Large intestine (tissue), 3 donors: ENCODE measurements around the gene SIDT1. TPM values are rescaled to one million over a fixed set of nuclear protein-coding genes. Genes with fewer than 3 reads are reported as not detected.
"Not testable (repeated sequence)": the region's sequence is repeated elsewhere in the genome, so short reads cannot be mapped to it uniquely, and the experiment has no call there.

Experiments used
- DNase-seq, 2 donors: peaks; one replicate each; pipeline versions ENCODE4 v3.0.0 to v3.0.0-alpha.2; 2013
- H3K27ac ChIP-seq: one replicate; pipeline ENCODE4 v1.5.1; 2013; ENCODE audit warnings: low read length
- H3K27me3 ChIP-seq: 2 replicates; pipeline ENCODE4 v1.6.1; 2013; ENCODE audit warnings: low read length; ENCODE audit not compliant: control insufficient read depth, insufficient read depth
- H3K36me3 ChIP-seq: 2 replicates; pipeline ENCODE4 v1.6.1; 2013; ENCODE audit warnings: low read length; ENCODE audit not compliant: control insufficient read depth, insufficient read depth
- H3K4me1 ChIP-seq: one replicate; pipeline ENCODE4 v1.6.1; 2013; ENCODE audit warnings: low read length; ENCODE audit not compliant: control insufficient read depth, insufficient read depth
- H3K4me3 ChIP-seq: one replicate; pipeline ENCODE4 v1.5.1; 2013; ENCODE audit warnings: low read length
- H3K9me3 ChIP-seq: one replicate; pipeline ENCODE4 v1.6.1; 2013; ENCODE audit warnings: mild to moderate bottlenecking, low read depth, low read length, moderate library complexity; ENCODE audit not compliant: control insufficient read depth
- WGBS: methylation state at CpG from one replicate; pipeline ENCODE4 v1.1.5; 2013; ENCODE audit warnings: low lambda C conversion rate; ENCODE audit not compliant: insufficient coverage; 5-methylcytosine and 5-hydroxymethylcytosine counted together
- polyA plus RNA-seq: library from polyadenylated mRNA; unstranded; fragments of 120-200 nt; gene quantifications from one replicate; pipeline ENCODE4 v1.2.1, GENCODE V29; 2013

The SIDT1 gene
- polyA plus RNA-seq, 1 donor: 4.5 TPM

- Histone ChIP-seq H3K27me3 (no peaks in the 10 kb centered on the region), H3K36me3 (no peaks in the 10 kb centered on the region), H3K4me1 (peaks cover 4% of the 10 kb centered on the region), H3K4me3 (no peak overlapping the region), H3K27ac (no peak overlapping the region), H3K9me3 (no peaks in the 10 kb centered on the region)
- no CpG with 5 or more reads among the region's 3 CpGs for WGBS
- no peak for DNase-seq
Observed at GRCh38 chr3:113630956-113631542, 98.7 kb downstream of the SIDT1 start.

- H3K27me3 ChIP-seq: no peaks in the 10 kb centered on the region
- no peak overlapping the region for H3K4me3 ChIP-seq
- no peaks in the 10 kb centered on the region for H3K9me3 ChIP-seq
- no peak overlapping the region for H3K27ac ChIP-seq
- no peaks in the 10 kb centered on the region for H3K36me3 ChIP-seq
- no peak for DNase-seq
- H3K4me1 ChIP-seq: peaks cover 2% of the 10 kb centered on the region
- WGBS: 81% methylated on average over 3 of the region's 6 CpGs
Observed at GRCh38 chr3:113631573-113631972, 99.2 kb downstream of the SIDT1 start.

- no peak overlapping the region for H3K27ac ChIP-seq
- H3K36me3 ChIP-seq: no peaks in the 10 kb centered on the region
- H3K27me3 ChIP-seq: no peaks in the 10 kb centered on the region
- H3K9me3 ChIP-seq: no peaks in the 10 kb centered on the region
- H3K4me3 ChIP-seq: no peak overlapping the region
- WGBS: 92% methylated on average over 4 of the region's 8 CpGs
- no peak for DNase-seq
- H3K4me1 ChIP-seq: no peaks in the 10 kb centered on the region
Observed at GRCh38 chr3:113634782-113635474, 102.6 kb downstream of the SIDT1 start.

GRCh38 chr3:113636034-113636433, 103.7 kb downstream of the SIDT1 start:
- not testable (repeated sequence) for H3K27ac ChIP-seq, DNase-seq, H3K4me3 ChIP-seq, H3K4me1 ChIP-seq, H3K9me3 ChIP-seq, H3K27me3 ChIP-seq, H3K36me3 ChIP-seq
- 100% methylated on average over 1 of the region's 7 CpGs for WGBS

GRCh38 chr3:113637756-113638155, 105.4 kb downstream of the SIDT1 start:
- no peak for DNase-seq
- no peaks in the 10 kb centered on the region for H3K36me3 ChIP-seq
- H3K4me1 ChIP-seq: no peaks in the 10 kb centered on the region
- H3K4me3 ChIP-seq: no peak overlapping the region
- no peak overlapping the region for H3K27ac ChIP-seq
- H3K27me3 ChIP-seq: no peaks in the 10 kb centered on the region
- 100% methylated on average over 1 of the region's 14 CpGs for WGBS
- H3K9me3 ChIP-seq: no peaks in the 10 kb centered on the region

GRCh38 chr3:113638910-113639309, 106.6 kb downstream of the SIDT1 start:
- Histone ChIP-seq H3K36me3 (no peaks in the 10 kb centered on the region), H3K27ac (no peak overlapping the region), H3K4me3 (no peak overlapping the region), H3K4me1 (no peaks in the 10 kb centered on the region), H3K27me3 (no peaks in the 10 kb centered on the region), H3K9me3 (peaks cover 5% of the 10 kb centered on the region)
- no CpG with 5 or more reads among the region's 3 CpGs for WGBS
- no peak for DNase-seq

GRCh38 chr3:113643583-113643982, 111.2 kb downstream of the SIDT1 start:
- H3K27ac ChIP-seq: no peak overlapping the region
- H3K9me3 ChIP-seq: peaks cover 20% of the 10 kb centered on the region
- no peak overlapping the region for H3K4me3 ChIP-seq
- 100% methylated on average over 4 of the region's 7 CpGs for WGBS
- H3K36me3 ChIP-seq: no peaks in the 10 kb centered on the region
- DNase-seq: no peak
- H3K27me3 ChIP-seq: no peaks in the 10 kb centered on the region
- H3K4me1 ChIP-seq: no peaks in the 10 kb centered on the region

GRCh38 chr3:113648524-113648923, 116.2 kb downstream of the SIDT1 start:
- H3K27ac ChIP-seq: no peak overlapping the region
- no peaks in the 10 kb centered on the region for H3K4me1 ChIP-seq
- no peaks in the 10 kb centered on the region for H3K27me3 ChIP-seq
- H3K4me3 ChIP-seq: no peak overlapping the region
- no peak for DNase-seq
- H3K9me3 ChIP-seq: peaks cover 20% of the 10 kb centered on the region
- H3K36me3 ChIP-seq: no peaks in the 10 kb centered on the region

GRCh38 chr3:113649174-113649845, 117.0 kb downstream of the SIDT1 start:
- Histone ChIP-seq H3K4me1 (no peaks in the 10 kb centered on the region), H3K9me3 (peaks cover 12% of the 10 kb centered on the region), H3K36me3 (no peaks in the 10 kb centered on the region), H3K27me3 (no peaks in the 10 kb centered on the region), H3K4me3 (no peak overlapping the region), H3K27ac (no peak overlapping the region)
- no CpG with 5 or more reads among the region's 6 CpGs for WGBS
- DNase-seq: no peak

- no CpG with 5 or more reads among the region's 1 CpG for WGBS
- peak overlapping the region; percentile 7 for H3K27ac ChIP-seq
- no peak overlapping the region for H3K4me3 ChIP-seq
- no peaks in the 10 kb centered on the region for H3K9me3 ChIP-seq
- DNase-seq: no peak
- peaks cover 30% of the 10 kb centered on the region for H3K36me3 ChIP-seq
- no peaks in the 10 kb centered on the region for H3K4me1 ChIP-seq
- H3K27me3 ChIP-seq: no peaks in the 10 kb centered on the region
Observed at GRCh38 chr3:113654310-113654709, 122.0 kb downstream of the SIDT1 start.
